HG02973 (cell line): ENCODE results near the gene JPH4.
"Not testable (repeated sequence)": the region's sequence is repeated elsewhere in the genome, so short reads cannot be mapped to it uniquely, and the experiment has no call there.

Experiments used
- ATAC-seq: cut with Tn5 transposase; IDR thresholded peaks from one replicate; pipeline ENCODE4 v1.9.1; 2021; ENCODE audit warnings: moderate library complexity; ENCODE audit not compliant: unreplicated experiment

Gene JPH4

DNA sequence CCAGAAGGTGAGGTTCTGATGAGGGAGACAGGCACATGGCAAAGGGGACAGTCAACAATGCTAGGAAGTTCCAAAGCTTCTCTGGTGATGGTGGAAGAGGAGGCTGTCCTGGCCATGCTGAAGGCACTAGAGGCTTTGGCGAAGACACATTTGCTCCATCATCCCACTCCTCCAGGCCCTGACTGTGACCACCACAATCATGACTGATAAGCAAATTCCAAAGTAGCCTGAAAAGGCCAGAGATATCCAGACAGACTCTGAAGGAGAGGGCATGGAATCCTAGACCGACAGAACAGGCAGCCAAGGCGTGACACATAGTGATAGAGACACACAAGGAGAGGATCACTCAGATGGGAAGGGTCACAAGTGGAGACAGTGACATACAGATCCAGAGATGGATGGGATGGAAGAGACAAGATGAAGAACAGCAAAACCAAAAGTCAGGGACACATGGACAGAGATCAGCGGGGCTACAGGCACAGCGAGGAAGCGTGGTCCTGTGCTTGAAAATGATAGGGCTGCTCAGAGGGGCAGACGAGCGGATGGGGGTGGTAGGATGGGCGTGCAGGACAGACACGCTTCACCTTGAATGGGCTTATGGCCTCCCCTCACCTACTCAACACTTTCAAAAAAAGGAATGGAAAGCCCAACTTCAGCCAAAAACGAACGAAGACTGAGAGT, 28.3 kb downstream of the JPH4 start:
- ATAC-seq, result no peak

GRCh38 chr14:23548351-23549318, 30.0 kb downstream of the JPH4 start:
- no peak for ATAC-seq

DNA sequence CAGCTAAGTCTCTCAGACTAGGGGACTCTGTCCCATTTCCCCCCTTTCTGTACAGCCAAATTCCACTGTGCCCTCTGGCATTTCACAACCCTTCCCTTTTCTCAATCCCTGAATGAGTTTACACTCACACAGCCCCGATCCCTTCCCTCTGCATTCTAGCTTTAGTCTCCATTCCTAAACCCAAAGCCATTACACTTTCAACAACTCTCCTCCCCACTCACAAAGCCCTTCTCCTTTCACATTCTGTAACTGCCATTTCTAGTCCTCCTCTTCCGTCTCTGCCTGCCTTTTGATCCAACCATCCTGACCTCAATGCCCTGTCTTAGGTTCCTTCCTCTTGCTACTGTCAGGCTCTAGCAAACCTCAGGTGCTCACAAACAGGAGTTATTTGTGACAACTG, 30.7 kb downstream of the JPH4 start:
- no peak for ATAC-seq

- ATAC-seq, result no peak
These were observed 32.0 kb downstream of the JPH4 start for GRCh38 chr14:23546450-23547035.

- no peak for ATAC-seq
These were observed 32.7 kb downstream of the JPH4 start for GRCh38 chr14:23545740-23546365.

DNA sequence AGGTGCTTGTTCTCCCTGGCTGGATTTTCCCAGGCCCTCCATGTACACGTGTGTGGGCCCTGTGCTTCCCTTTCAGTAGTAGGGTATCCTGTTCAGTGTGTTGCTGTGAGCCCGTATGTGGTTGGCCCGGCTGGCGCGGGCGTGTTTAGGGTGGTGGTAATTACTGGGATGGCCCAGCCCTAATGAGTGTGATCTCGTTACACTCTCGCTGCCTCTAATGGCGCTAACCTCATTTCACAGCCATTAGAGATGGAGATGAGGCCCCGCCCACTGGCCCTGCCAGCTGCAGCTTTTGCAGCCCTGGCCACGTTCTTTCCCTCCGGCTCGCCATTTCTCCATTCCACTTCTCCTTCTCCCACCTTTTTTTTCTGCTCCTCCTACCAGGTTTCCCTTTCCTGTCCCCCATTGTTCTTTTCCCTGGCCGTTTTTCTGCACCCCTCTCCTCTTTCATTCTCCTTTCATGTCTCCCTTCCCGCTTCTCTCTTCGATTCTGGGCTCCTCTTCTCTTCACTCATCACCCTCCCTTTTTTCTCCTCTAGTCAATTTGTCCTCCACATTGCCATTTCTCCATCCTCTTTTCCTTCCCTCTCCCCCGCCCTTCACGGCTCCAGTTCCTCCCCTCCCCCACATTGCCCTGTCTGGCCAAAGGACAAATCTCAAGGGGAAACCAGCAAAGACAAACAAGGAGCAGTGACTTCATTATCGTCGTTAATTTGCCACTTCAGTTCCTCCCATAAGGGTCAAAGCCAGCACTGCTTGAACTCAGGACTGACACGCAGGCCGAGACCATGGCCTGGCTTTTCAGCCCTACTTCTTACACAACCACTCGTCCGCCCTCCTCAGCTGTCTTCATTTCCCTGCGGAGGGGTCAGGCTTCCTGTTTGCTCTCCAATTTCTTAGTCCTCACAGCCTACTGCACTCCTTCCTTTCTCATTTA, 33.8 kb downstream of the JPH4 start:
- ATAC-seq, result no peak

DNA sequence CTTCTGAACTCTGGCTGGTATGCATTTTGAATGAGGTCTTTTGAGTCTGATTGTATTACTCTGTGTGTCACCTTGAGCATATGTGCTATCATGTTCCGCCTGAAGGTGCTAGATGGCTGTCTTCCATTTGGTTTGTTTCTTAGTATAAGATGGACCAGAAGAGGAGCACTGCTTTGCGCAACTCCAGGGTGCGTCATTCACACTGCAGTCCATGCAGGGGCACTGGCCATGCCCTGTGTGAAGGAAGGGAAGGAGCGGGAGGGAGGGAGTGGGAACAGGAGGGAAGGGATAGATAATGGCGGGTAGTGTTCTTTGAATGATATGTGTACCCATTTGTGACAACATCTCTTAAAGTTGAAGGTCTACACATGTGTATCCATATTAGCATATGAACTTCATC, 35.2 kb downstream of the JPH4 start:
- ATAC-seq, result no peak

DNA sequence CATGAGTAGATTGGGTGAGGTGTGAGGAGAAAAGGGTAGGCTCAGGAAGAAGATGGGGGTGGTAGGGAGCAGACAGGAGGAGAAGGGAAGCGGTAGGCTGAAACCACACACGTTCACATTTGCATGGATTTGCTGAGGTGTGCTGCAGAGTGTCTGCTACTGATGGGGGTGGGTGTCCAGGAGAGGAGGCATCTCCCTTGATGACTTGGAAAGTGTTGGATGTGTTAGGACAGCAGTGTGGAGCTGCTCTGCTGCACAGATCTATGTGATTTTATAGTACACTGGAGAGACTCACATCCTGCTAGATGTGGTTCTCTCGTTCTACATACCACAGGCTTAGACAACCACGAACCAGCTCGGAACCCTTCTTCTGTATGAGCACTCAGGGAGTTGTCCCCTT, 36.3 kb downstream of the JPH4 start:
- ATAC-seq, result no peak

- ATAC-seq, result no peak
These were observed 38.5 kb downstream of the JPH4 start for GRCh38 chr14:23540141-23540469.

- ATAC-seq, result no peak
These were observed 39.1 kb downstream of the JPH4 start for GRCh38 chr14:23539248-23540140.

DNA sequence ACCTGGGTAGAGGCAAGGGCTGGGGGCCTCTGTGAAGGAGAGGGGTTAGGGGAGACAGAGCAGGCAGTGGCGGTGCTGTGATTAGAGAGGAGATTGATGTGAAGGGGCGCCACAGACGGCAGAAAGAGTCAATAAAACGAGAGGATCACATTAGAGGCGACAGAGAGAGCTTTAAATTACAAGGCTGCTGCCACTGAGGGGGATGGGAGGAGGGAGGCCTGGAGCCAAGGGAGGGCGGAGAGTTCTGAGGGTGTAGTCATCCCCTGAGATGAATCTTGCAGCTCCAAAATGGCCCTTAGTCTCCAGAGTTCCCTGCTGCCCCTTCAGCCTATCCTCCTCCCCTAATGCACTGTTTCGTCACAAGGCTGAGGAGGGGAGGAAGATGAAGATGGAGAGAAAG, 39.8 kb downstream of the JPH4 start:
- no peak for ATAC-seq

DNA sequence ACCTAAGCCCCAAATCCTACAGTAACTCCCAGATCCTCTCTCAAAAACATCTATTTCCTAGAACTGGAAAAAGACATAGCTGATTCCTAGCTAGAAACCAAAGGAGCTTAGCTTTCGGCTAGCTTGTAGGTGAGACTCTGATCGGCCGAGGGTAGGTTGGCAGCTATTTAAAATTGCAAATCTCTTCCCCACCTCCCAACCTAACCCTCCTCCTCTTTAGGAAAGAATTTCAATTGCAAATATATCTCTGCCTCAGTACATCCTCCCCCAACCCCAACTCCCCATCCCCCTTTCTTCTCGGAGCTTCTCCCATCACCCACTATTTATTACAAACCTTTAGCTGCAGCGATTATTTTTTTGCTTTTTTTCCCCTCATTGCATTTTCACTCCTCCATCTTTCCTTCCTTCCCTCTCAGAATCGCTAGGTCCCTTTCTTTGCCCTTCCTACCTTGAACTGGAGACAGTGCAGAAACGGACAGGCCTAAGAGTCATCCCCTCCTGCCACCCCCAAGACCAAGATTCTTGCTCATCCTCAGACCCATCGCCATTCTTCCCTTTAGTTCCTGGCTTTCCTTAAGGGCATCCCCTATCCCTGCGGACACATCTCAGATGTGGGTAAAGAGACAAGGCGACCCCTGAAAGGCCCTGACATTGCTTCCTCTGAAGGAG, 40.4 kb downstream of the JPH4 start:
- no peak for ATAC-seq

GRCh38 chr14:23537351-23538049, 41.1 kb downstream of the JPH4 start:
- ATAC-seq, result no peak

- ATAC-seq, result not testable (repeated sequence)
These were observed 41.7 kb downstream of the JPH4 start for GRCh38 chr14:23536906-23537305.

GRCh38 chr14:23536494-23536893, 42.1 kb downstream of the JPH4 start:
- ATAC-seq, result no peak

- ATAC-seq, result no peak
These were observed 42.6 kb downstream of the JPH4 start for GRCh38 chr14:23535943-23536342.

DNA sequence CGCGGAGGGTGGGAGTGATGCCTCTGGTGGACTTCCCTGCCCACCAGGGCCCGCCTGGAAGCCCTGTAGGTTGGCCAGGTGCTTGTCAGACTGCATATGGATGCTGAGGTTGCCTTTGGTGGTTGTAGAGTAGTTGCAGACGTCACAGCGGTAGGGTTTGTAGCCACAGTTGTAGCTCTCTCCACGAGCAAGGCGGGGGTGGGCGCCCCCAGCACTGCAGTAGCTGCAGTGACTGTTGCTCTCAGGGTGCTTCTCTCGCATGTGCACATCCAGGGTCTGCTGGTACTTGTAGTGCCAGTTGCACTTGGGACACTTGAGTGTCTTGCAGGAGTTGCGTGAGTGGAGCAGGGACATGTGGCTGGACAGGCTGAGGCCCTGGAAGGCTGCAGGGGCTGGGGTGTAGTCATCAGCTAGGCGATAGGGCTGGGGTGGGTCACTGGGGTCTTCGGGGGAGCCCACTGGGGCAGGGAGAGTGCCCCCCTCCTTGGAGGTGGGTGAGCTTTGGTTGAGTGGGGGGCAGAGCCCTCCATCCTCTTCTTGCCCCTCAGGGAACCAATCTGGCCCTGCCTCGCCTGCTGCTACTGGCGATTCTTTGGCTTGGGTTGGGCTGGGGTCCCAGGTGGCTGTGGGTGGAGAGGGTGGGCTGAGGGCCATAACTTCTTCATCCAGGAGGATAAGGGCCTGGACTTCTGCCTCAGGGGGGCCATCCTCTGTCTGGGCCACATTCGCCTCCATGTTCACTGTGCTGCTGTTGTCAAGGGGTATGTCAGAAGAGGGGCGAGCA, 44.7 kb downstream of the JPH4 start:
- no peak for ATAC-seq
